Parathyroid adenoma (tissue), 2 donors: ENCODE data around the gene CNOT4.

Experiments used
- H2AFZ ChIP-seq: fragments of 300-600 bp; sonication (generic); one replicate; pipeline ENCODE4 v1.7.0; 2017; ENCODE audit warnings: antibody characterized with exemption, mild to moderate bottlenecking
- H3K27ac ChIP-seq: fragments of 300-600 bp; sonication (generic); one replicate; pipeline ENCODE4 v1.7.0; 2017
- H3K27me3 ChIP-seq: fragments of 300-600 bp; sonication (generic); one replicate; pipeline ENCODE4 v1.7.0; 2017; ENCODE audit warnings: low read length; ENCODE audit not compliant: control insufficient read depth, insufficient read depth
- H3K36me3 ChIP-seq: fragments of 300-600 bp; sonication (generic); one replicate; pipeline ENCODE4 v1.7.0; 2017; ENCODE audit warnings: low read length; ENCODE audit not compliant: control insufficient read depth, insufficient read depth
- H3K4me1 ChIP-seq: fragments of 300-600 bp; sonication (generic); one replicate; pipeline ENCODE4 v1.7.0; 2017; ENCODE audit warnings: control low read depth
- H3K4me2 ChIP-seq: fragments of 300-600 bp; sonication (generic); one replicate; pipeline ENCODE4 v1.7.0; 2017; ENCODE audit warnings: low read length
- H3K4me3 ChIP-seq: fragments of 300-600 bp; sonication (generic); one replicate; pipeline ENCODE4 v1.7.0; 2017; ENCODE audit warnings: low read depth, low read length
- H3K79me2 ChIP-seq: fragments of 300-600 bp; sonication (generic); one replicate; pipeline ENCODE4 v1.7.0; 2017; ENCODE audit warnings: control low read depth
- H3K9ac ChIP-seq: fragments of 300-600 bp; sonication (generic); one replicate; pipeline ENCODE4 v1.7.0; 2017; ENCODE audit warnings: mild to moderate bottlenecking
- H3K9me3 ChIP-seq: fragments of 300-600 bp; sonication (generic); one replicate; pipeline ENCODE4 v1.7.0; 2017; ENCODE audit warnings: low read length; ENCODE audit not compliant: control insufficient read depth
- TF ChIP-seq, protein P1 (sequence below): fragments of 300-600 bp; sonication (generic); IDR thresholded peaks from one replicate; pipeline ENCODE4 v1.7.0; 2017; ENCODE audit warnings: antibody characterized with exemption, mild to moderate bottlenecking
- donor health status: primary hyperparathyroidism.

CNOT4 gene

DNA sequence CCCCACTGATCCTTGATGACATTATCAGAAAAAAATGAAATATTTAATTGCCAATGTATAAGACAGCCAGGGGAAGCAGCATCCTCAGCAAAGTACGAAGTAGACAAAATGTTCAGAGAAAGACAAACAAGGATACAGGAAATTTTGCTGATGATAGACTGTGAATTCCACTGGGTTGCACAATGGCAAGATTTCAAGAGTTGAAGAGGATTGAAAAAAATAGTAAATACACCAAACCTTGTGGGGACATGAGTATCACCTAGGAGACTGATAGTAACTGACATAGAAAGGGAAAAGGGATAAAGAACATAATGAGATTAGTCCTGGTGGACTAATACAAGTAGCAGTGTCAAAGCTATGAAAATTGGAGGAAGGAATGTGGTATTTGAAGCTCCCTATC is 16.5 kb downstream of the CNOT4 start:
- TF ChIP-seq, protein P1, sequence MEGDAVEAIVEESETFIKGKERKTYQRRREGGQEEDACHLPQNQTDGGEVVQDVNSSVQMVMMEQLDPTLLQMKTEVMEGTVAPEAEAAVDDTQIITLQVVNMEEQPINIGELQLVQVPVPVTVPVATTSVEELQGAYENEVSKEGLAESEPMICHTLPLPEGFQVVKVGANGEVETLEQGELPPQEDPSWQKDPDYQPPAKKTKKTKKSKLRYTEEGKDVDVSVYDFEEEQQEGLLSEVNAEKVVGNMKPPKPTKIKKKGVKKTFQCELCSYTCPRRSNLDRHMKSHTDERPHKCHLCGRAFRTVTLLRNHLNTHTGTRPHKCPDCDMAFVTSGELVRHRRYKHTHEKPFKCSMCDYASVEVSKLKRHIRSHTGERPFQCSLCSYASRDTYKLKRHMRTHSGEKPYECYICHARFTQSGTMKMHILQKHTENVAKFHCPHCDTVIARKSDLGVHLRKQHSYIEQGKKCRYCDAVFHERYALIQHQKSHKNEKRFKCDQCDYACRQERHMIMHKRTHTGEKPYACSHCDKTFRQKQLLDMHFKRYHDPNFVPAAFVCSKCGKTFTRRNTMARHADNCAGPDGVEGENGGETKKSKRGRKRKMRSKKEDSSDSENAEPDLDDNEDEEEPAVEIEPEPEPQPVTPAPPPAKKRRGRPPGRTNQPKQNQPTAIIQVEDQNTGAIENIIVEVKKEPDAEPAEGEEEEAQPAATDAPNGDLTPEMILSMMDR: no peak
- no peaks in the 10 kb centered on the region for H3K36me3 ChIP-seq

DNA sequence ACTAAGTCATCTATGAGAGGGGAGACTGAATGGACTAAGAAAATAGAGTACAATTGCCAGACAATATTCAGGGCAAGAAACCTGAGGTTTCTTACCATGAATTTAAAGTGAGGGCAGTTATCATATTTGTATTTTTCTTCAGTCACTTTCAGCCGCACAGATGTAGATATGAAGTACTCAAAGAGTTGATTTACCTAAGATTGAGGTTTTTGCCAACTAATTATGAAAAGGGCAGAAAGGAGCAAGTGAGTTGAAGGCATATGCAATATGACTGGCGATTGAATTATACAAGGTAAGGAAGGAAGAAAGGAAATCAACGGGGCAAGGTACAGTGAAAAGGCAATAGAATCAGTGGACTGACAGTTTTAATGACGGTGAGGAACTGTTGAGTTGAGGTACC is 17.8 kb downstream of the CNOT4 start:
- H3K4me2 ChIP-seq: no peak overlapping the region
- TF ChIP-seq, protein P1: no peak
- no peaks in the 10 kb centered on the region for H3K9me3 ChIP-seq
- H3K9ac ChIP-seq: no peak overlapping the region
- H3K4me3 ChIP-seq: no peak overlapping the region
- H2AFZ ChIP-seq: no peak overlapping the region
- peaks cover 38% of the 10 kb centered on the region for H3K79me2 ChIP-seq
- H3K27me3 ChIP-seq: no peaks in the 10 kb centered on the region
- H3K27ac ChIP-seq: no peak overlapping the region
- peaks cover 11% of the 10 kb centered on the region for H3K4me1 ChIP-seq
- H3K36me3 ChIP-seq: no peaks in the 10 kb centered on the region

More for the DNA sequence above, 16.5 kb downstream of the CNOT4 start:
- Histone ChIP-seq H3K9me3 (no peaks in the 10 kb centered on the region), H3K79me2 (peaks cover 37% of the 10 kb centered on the region), H3K9ac (no peak overlapping the region), H3K27ac (no peak overlapping the region), H3K4me3 (no peak overlapping the region), H3K4me1 (peaks cover 11% of the 10 kb centered on the region), H3K4me2 (no peak overlapping the region), H3K27me3 (no peaks in the 10 kb centered on the region), H2AFZ (no peak overlapping the region)

DNA sequence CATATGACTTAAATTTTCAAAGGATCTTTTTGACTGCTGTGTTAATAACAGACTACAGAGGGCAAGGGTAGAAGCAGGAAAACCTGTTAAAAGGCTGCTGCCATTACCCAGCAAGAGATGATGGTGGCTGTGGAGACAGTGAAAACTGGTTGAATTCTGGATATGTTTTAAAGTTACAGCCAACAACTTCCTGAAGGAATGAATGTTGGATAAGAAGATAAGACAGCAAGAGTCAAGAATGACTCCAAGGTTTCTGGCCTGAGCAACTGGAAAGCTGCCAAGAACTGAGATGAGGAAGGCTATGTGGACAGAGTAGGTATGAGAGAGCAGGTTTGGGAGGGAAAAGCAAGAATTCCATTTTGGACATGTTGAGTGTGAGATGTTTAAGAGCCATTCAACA is 19.1 kb downstream of the CNOT4 start:
- H3K9ac ChIP-seq: no peak overlapping the region
- no peak overlapping the region for H3K4me3 ChIP-seq
- no peaks in the 10 kb centered on the region for H3K27me3 ChIP-seq
- H3K27ac ChIP-seq: no peak overlapping the region
- H3K4me2 ChIP-seq: no peak overlapping the region
- H2AFZ ChIP-seq: no peak overlapping the region
- TF ChIP-seq, protein P1: no peak
- peaks cover 11% of the 10 kb centered on the region for H3K4me1 ChIP-seq
- H3K9me3 ChIP-seq: no peaks in the 10 kb centered on the region
- no peaks in the 10 kb centered on the region for H3K36me3 ChIP-seq
- H3K79me2 ChIP-seq: peaks cover 29% of the 10 kb centered on the region

DNA sequence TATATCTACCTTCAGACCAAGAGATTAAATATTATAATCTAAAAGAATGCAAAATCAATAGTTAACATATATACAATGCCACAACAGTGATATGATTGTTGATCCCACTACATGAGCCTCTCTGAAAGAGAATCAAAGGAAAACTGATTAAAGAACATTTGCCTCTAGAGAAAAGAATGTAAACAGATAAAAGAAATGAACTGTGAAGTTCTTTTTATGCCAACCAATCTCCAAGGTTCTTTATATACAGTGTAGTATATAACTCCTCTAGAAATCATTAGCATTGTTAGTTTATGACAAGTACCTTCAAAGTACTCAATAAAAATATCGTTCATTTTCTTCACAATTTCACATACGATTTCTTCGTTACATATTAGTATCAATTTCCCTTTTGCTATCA is 20.1 kb downstream of the CNOT4 start:
- Histone ChIP-seq H3K4me2 (no peak overlapping the region), H3K27me3 (no peaks in the 10 kb centered on the region), H2AFZ (no peak overlapping the region), H3K9ac (no peak overlapping the region), H3K36me3 (no peaks in the 10 kb centered on the region), H3K79me2 (peaks cover 36% of the 10 kb centered on the region), H3K9me3 (no peaks in the 10 kb centered on the region), H3K4me3 (no peak overlapping the region), H3K4me1 (peaks cover 11% of the 10 kb centered on the region), H3K27ac (no peak overlapping the region)
- TF ChIP-seq, protein P1: no peak

DNA sequence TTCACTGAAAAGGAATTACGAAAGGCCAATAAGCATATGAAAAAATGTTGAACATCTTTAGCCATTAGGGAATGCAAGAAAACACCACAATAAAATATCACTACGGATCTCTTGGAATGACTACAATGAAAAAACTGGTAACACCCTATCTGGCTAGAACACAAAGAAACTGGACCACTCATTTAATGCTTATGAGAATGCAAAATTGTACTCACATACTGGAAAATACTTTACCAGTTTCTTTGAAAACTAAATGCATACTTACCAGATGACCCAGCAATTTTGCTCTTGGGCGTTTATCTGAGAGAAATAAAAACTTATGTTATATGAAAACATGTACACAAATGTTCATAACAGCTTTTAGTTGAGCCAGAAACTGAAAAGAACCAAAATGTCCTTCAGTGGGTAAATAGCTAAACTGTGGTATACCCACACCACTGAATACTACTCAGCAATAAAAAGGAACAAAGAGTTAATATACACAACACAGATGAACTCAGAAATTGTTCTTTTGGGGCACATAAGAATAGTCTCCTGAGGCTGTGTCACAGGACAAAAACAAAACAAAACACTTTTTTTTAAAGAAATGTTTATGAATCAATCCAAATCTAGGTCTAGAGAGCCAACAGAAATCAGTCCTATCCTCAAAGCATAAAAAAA is 23.5 kb downstream of the CNOT4 start:
- no peak overlapping the region for H3K27ac ChIP-seq
- H3K4me2 ChIP-seq: no peak overlapping the region
- peaks cover 9% of the 10 kb centered on the region for H3K4me1 ChIP-seq
- H3K4me3 ChIP-seq: no peak overlapping the region
- H3K36me3 ChIP-seq: no peaks in the 10 kb centered on the region
- H3K27me3 ChIP-seq: no peaks in the 10 kb centered on the region
- TF ChIP-seq, protein P1: no peak
- H2AFZ ChIP-seq: no peak overlapping the region
- no peaks in the 10 kb centered on the region for H3K9me3 ChIP-seq
- H3K9ac ChIP-seq: no peak overlapping the region
- H3K79me2 ChIP-seq: peaks cover 28% of the 10 kb centered on the region
